Measurements from ENCODE around the gene TMEM8B.

The TMEM8B gene

GRCh38 chr9:35914301-35914807 lies 85.3 kb downstream of the TMEM8B start:
- Histone ChIP-seq H2AFZ (ENCODE audit: low read length) (no peak overlapping the region), H3K9ac (ENCODE audit: low read length) (no peak overlapping the region), H3K79me2 (ENCODE audit: low read length) (no peaks in the 10 kb centered on the region), H3K4me3 (ENCODE audit: low read length) (no peak overlapping the region), H3F3A (ENCODE audit: insufficient read depth, low read length) (peaks cover 15% of the 10 kb centered on the region), H3K4me2 (ENCODE audit: low read depth, low read length) (no peak overlapping the region), H3K36me3 (replicated peaks; ENCODE audit: insufficient read depth, low read length) (no peaks in the 10 kb centered on the region), H4K20me1 (ENCODE audit: insufficient read depth, low read length) (no peaks in the 10 kb centered on the region), H3K9me2 (replicated peaks; ENCODE audit: insufficient read depth, low read length) (no peaks in the 10 kb centered on the region), H3K9me3 (replicated peaks; ENCODE audit: insufficient read depth, low read length) (no peaks in the 10 kb centered on the region), H3K27me3 (replicated peaks; ENCODE audit: insufficient read depth, low read length) (no peaks in the 10 kb centered on the region), H3K27ac (ENCODE audit: low read length) (no peak overlapping the region), H3K4me1 (ENCODE audit: low read length) (peaks cover 19% of the 10 kb centered on the region)
- DNase-seq: no peak
- TF ChIP-seq CTCF (IDR thresholded peaks at IDR 0.05; ENCODE audit: low read length) (no peak), EZH2phosphoT487 (IDR thresholded peaks at IDR 0.05; ENCODE audit: low read length) (no peak), EZH2 (optimal IDR thresholded peaks at IDR 0.05; ENCODE audit: low read depth, low read length) (no peak)
